Stimulated activated CD4-positive, alpha-beta T cell treated with anti-CD3 and anti-CD28 coated beads, Interleukin-12 subunit alpha, Interleukin-12 subunit beta, amount 100 ng/mL, for 4 hours (primary cell): Measurements from ENCODE around the gene COL23A1.
"Not testable (repeated sequence)": the region's sequence is repeated elsewhere in the genome, so short reads cannot be mapped to it uniquely, and the experiment has no call there.

ENCODE experiments used
- DNase-seq: peaks from one replicate; pipeline ENCODE4 v3.0.0-alpha.2; 2020

COL23A1 gene

DNA sequence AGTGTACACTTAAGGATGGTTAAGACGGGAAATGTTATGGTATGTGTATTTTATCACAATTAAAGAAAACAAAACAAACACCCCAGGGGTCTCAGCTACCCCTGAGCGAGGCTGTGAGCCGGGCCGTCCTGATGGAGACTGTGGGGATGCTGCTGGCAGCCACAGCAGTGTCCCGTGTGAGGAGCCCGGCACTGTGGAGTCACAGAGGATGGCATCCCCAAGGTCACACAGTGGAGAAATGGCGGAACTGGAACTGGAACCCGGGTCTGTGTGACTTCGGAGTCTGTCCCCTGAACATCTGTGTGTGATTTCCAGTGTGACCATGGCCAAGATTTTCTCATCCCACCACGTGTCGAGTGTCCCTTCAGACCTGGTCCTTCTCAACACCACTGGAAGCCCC lies 276.9 kb downstream of the COL23A1 start:
- DNase-seq, result no peak

DNA sequence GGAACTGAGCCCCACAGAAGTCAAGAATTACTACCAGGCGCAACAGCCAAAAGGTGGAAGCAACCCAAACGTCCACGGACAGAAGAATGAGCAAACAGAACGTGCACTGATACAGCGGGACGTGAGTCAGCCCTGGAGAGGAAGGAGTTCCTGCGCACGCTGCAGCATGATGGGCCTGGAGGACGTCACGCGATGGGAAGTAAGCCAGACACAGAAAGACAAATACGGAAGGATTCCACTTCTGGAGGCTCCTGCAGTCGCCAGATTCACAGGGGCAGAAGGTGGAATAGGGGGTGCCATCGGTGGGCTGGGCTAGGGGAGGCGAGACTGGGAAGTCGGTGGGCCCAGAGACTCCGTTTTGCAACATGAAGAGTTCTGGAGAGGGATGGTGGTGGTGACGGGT lies 277.3 kb downstream of the COL23A1 start:
- no peak for DNase-seq

GRCh38 chr5:178310130-178310865 lies 279.9 kb downstream of the COL23A1 start:
- DNase-seq, result no peak

GRCh38 chr5:178309271-178310013 lies 280.8 kb downstream of the COL23A1 start:
- DNase-seq, result no peak

GRCh38 chr5:178308541-178309092 lies 281.6 kb downstream of the COL23A1 start:
- DNase-seq, result no peak

DNA sequence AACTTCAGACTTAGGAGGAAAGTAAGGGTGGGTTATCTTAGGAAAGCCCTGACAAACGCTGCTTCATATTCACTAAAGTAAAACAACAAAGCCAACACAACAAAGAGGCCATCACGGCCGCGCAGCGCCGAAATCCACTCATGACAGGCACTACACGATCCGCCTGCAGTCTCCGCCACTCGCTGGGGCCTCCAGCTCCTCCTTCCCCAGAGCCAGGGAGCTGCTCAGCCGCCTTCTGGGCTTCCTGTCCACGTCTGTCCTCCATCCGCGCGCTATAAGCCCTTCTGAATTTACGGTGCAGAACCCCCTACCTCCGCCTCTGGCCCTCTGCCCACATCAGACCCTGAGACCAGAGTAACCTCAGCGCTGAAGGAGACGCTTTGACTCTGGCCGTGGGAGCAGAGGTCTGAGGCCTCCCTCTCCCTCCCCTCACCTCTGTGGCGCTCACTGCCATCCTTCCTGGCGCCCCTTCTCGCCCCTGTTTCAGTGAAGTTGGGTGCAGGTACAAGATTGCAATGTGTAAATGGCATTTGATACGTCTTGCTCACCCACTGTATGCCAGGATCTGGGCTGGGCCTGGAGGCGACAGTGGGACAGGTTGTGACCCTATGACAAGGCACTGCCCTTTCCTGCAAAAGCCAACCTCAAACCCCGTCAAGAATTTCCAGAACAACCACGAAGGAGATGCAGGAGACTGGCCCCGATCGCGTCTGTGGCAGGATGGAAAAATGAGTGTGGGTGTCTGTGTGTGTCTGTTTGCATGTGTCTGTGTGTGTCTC lies 282.7 kb downstream of the COL23A1 start:
- DNase-seq, result no peak

DNA sequence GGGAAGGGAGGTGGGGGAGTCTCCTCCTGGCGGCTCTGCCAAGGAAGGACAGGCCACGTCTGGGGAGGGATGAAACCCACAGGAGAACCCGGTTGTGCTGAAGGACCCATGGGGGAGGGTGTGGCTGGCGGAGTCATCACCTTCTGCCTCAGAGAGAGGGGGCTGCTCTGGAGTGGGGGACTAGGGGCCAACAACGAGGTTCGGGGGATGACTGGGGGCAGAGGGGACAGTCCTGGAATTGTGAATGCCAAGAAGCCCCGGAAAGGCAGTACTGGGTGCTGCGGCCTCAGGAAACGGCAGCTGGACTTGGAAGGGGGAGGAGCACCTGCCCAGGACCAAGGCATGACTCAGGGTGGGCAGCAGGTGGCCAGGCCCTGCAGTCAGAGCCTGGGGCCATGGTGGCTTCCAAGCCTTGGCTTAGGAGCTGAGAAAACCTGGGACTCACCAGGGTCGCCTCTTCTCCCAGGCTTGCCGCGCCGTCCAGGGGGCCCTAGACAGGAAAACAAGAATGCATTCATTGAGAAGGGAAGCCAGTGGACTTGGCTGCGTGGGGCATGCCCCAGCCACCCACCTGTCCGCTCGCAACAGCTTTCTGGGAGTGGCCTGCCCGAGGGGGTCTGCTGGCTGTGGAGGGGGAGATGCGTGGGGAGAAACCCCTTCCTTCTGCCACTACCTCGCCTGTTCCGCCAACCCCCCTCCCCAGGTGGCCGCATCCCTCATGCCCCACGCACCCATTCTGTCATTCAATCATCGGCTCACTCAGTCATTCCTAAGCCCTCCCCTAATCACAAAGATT lies 283.6 kb downstream of the COL23A1 start:
- no peak for DNase-seq

- no peak for DNase-seq
Observed at GRCh38 chr5:178305801-178306200, 284.4 kb downstream of the COL23A1 start.

GRCh38 chr5:178304761-178305645 lies 285.2 kb downstream of the COL23A1 start:
- no peak for DNase-seq

- DNase-seq, result no peak
Observed at GRCh38 chr5:178304016-178304415, 286.2 kb downstream of the COL23A1 start.

DNA sequence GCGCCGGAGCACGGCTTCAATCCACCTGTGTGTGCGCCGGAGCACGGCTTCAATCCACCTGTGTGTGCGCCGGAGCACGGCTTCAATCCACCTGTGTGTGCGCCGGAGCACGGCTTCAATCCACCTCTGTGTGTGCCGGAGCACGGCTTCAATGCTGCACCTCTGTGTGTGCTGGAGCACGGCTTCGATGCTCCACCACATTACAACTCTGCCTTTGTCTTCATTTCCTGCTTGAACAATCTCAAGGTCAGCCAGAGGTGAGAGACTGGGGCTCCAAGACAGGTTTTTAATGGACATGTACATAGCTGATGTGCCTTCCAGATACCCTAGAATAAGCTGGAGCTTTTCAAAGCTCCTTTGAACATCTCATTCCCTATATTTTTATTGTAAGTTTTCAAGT lies 287.9 kb downstream of the COL23A1 start:
- DNase-seq, result not testable (repeated sequence)

GRCh38 chr5:178301641-178302040 lies 288.6 kb downstream of the COL23A1 start:
- no peak for DNase-seq

GRCh38 chr5:178298283-178298807 lies 291.8 kb downstream of the COL23A1 start:
- no peak for DNase-seq

DNA sequence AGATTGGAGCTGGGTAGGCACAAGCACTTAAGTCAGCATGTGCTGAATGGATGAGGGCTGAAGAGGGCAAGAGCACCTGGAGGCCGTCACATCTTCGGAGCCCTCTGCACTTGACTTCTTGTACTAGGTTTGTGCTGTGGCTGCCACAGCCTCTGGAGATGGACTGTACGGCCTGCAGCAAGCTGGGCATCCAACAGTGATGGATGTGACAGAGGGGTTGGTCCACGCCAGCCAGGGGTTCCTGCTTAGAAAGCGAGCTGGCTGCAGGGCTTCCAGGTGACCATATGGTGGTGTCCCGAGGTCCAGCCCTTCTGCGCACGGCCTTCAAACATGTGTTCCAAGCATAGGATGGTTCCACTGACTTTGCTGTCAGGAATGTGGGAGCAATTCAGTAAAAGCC lies 292.4 kb downstream of the COL23A1 start:
- DNase-seq, result no peak

DNA sequence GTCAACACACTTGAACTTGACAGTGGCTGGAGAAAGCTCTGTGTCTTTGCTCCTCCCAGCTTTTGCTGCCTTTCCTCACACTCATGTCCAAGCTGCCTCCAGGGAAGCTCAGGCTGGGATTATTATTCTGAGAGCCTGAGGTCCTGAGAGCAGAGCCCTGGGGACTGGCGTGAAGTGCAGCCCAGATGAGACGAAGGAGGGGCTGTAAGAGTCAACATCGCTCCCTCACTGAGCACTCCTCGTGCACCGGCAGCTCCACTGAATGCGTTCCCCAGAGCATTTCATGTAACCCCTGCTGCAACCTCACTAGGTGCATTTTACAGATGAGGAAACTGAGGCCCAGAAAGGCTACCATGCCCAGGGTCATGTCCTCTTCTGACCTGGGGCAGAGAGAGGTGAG lies 294.1 kb downstream of the COL23A1 start:
- no peak for DNase-seq

- DNase-seq, result no peak
Observed at GRCh38 chr5:178295589-178295988, 294.6 kb downstream of the COL23A1 start.

DNA sequence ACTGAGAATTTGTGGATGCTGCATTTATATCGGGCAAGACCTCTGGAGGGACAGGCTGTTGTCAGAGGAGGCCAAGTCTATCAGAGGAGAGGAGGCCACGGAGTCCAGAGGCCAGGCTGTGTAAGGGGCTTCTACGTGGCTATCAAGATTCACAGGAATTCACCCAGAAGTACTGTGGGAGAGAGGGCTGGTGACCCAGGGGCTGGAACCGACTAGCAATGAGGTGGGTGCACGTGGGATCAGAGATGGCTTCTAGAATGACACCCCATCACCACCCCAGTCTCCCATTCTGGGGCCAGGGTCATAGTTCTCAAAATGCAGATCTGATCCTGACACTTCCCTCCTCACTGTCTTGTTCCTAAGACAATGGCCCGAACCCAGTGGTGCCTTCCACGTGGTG lies 296.4 kb downstream of the COL23A1 start:
- DNase-seq, result no peak

- DNase-seq, result no peak
Observed at GRCh38 chr5:178293400-178293799, 296.8 kb downstream of the COL23A1 start.

DNA sequence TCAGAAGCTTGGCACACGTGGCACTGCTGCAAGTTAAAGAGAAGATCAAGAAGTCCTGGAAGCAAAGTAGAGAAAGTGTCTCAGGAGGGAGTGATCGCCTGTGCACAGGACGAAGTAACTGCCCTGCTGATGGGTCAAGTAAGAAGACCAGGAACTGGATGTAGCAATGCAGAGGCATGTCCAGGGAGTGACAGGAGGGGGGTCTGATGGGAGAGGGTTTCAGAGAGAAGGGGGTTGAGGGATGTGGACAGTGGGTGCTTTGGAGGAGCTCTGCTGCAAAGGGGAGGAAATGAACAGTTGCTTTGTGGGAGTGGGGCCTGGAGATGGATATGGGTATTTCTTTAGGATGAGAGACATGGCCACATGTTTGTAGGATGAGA lies 297.4 kb downstream of the COL23A1 start:
- no peak for DNase-seq

DNA sequence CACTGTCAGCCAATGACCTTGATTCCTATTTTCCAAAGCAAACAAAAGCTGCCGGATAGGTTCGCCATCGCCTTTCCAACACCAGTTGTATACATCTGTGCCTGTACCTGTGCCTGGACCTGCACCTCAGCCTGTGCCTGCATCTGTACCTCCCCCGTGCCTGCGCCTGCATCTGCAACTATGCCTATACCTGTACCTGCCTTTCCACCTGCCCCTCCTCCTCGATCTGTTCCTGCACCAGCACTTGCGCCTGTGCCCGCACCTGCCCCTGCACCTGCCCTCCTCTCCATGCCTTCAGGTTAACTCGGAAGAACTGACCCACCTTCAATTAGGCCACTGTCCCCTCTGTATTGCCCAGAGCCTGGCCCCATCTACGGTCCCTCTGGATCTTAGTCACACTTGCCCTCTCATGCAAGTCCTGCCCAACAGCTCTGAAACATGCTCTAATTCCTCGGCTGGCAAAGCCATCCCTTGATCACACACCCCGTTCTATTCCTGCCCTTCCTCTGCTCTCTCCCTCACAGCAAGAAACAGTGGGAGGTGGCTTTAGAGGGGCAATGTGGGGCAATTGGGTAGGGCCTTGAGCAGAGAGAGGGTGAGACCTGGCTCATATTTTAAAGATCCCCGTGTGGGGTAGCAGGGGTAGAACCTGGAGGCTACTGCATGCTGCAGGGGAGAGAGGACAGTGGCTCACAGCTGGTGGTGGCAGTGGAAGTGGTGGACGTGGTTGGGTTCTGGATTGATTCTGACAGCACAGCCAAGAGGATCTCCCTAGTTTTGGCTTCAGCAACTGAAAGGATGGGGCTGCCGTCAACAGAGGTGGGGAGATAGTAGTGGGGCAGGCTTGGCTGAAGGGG lies 298.0 kb downstream of the COL23A1 start:
- DNase-seq, result no peak
